HG02642 (cell line): ENCODE results near the gene ELAVL3.
"Not testable (repeated sequence)": the region's sequence is repeated elsewhere in the genome, so short reads cannot be mapped to it uniquely, and the experiment has no call there.

ENCODE experiments used
- ATAC-seq: cut with Tn5 transposase; IDR thresholded peaks from one replicate; pipeline ENCODE4 v1.9.1; 2021; ENCODE audit warnings: mild to moderate bottlenecking; ENCODE audit not compliant: unreplicated experiment, poor library complexity

Gene ELAVL3

GRCh38 chr19:11489378-11489777, 8.5 kb upstream of the ELAVL3 start:
- no peak for ATAC-seq

- ATAC-seq, result no peak
These were observed 6.0 kb upstream of the ELAVL3 start for GRCh38 chr19:11486661-11487503.

GRCh38 chr19:11485245-11485837, 4.5 kb upstream of the ELAVL3 start:
- no peak for ATAC-seq

DNA sequence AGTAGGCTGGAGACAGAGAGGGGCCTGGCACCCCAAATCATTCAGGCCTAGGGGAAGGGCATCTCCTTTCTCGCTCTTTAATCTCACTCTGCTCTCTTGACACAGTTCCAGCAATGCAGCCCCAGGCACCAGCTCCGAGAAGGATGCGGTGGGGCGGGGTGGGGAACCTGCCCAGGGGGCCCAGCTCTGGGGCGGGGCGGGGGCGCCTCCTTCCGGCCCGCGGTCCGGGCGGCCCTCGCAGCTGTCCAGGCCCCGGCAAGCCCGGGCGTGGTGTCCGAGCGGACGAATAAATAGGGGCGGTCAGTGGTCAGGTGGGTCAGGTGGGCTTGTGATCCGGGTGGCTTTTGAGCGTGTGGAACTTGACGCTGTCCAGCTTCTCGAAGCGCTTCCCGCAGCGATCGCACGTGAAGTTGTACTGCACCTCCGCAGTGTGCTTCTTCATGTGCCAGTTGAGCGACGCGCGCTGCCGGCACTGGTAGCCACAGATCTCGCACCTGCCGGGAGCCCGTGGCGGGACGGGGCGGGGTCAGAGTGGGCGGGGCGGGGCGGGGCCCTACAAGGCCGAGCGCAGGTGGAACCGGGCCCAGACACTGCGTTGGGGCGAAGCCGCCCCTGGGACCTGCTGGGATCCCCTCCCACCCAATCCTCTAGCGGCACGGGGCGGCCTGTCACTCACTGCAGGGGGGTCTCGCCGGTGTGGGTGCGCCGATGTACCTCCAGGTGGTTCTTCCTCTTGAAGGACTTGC, 2.7 kb upstream of the ELAVL3 start:
- no peak for ATAC-seq

DNA sequence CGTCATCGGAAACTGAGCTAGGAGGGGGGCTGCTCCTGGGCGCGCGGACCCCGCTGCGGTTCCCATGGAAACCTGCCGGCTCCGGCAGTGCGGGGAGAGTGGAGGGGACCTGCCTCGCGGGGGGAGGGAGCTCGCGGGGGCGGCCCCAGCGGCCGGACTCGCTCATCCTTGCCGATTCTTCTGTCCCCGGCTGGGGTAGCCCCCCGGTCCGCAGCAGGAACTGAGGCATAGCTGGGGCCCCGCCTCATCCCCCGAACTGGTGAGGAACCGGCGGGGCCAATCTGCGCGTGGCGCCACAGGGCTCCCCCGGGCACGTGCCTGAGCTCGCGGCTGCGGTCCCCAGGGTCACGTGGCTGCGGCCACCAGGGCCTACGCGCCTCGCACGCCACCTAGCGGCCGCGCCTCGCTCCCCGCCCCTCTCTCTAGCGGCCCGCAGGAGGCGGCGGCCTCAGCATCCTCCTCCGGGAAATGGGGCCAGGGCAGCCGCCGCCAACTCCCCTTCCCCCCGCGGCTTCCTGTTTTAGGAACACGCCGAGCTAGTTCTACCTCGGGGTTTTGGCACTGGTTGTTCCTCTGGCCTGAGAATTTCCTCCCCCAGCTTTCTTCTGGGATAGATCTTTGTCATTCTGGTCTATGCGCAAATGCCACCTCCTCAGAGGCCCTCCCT, 1.7 kb upstream of the ELAVL3 start:
- peak; percentile 65 for ATAC-seq

GRCh38 chr19:11481534-11482383, 913 bp upstream of the ELAVL3 start:
- ATAC-seq, result peak; percentile 53

DNA sequence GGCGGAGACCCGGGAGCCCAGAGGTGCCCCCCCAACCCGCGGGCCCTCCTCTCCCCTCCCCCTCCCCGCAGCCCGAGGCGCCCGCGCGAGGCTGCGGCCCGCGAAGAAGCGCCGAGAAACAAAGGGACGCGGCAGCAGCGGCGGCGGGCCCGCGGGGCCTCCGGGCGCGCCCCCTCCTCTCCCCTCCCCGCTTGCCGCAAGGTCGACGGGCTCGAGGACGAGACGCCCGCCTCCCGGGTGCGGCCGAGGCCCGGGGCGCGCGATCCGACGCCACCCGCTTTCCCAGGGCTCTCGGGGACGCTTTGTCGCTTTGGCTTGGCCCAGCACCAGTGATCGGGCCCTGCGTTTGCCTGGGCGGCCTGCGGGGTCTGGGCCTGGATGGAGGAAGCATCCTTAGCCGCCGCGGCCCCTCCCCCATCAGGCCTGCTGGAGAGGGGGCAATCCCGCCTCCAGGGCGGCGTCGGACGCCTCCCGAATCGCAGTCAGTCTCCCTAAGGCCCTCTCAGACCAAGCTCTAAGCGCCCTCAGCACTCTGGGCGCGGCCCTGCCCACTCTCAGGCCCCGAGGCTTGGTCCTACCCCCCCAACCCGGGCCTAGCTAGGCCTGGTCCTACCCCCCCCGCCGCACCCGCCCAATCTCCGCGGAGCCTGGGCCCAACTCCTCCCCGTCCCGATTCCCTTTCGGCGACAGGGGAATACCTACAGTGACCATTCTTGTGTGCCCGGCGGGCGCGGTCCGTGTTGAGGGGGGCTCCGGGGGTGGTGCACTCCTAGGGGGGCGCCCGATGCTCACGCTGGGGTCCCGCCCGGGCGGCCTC, 740 bp downstream of the ELAVL3 start:
- ATAC-seq, result no peak

DNA sequence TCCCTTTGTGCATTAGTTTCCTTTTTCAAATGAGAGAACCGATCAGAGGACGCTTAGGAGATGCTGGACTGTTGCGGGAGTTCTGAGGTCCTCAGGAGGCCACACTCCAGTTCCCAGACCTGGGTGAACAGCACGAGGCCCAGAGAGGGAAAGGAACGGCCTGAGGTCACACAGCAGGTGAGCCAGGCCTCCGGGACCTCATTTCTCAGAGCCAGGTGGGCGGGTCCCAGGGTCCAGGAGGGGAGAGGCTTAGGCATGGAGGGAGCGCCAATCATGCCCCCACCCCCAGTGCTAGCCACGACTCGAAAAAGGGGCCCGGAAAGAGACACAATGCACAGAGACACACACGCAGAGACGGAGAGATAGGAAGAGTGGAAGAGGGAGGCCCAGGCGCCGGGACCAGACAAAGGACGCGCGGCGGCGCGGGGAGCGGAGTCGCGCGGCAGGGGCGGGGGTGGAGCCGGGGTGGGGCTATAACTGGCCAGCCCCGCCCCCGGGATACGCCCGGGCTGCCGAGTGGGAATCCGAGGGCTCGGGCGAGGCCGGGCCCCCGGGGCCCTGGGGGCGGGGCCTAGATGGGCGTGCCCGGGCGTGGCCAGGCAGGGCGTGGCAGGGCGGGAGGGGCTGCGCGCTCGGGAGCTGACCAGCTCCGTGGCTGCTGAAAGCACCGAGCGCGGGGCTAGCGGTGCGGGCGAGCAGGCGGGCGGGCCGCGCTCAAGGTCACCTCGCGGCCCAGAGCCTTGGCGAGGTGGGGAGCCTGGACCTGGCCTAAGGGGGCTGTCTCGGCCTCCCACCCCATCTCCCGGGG, 1.6 kb downstream of the ELAVL3 start:
- ATAC-seq, result no peak

DNA sequence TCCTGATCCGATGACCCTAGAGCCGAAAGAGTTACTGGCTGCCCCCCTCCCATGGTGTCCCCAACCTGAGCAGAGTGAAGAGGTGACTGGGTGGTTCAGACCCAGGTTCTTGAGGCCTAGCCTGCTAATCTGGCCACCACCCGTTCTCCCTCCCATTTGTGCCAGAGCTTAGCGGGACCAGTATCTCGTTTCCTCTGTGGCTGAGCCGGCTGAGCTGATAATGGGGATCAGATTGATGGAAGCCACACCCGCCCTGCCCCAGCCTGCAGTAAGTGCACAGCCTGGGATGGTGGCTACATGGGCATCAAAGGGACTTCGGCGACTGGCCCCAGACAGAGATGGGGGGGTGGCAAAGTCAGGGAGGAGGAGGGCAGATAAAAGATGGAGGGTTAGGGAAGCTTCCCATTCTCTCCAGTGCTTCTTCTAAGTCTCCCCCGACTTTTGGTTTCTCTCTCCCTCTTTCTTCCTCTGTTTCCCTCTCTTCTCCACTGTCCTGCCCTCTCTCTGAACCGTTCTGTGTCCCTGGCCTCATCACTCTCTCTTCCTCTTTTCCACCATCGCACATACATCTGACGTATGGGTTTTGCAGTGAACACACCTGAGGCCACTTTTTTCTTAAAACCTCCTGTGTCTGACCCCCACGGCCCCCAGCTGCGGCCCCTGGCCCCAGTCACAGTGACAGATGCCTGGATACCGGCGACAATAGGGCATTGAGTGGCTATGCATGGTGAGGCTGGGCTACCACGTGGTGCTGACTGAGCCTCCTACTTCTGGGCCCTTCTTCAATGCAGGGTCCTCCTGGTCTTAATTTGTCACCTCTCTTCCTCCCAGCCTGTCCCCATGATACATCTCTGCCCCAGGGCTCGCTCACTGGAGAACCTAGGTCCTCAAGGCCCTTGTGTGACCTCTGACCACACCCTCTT, 2.4 kb downstream of the ELAVL3 start:
- no peak for ATAC-seq

- ATAC-seq, result no peak
These were observed 5.0 kb downstream of the ELAVL3 start for GRCh38 chr19:11475861-11476260.

GRCh38 chr19:11475343-11475742, 5.5 kb downstream of the ELAVL3 start:
- not testable (repeated sequence) for ATAC-seq

- no peak for ATAC-seq
These were observed 7.1 kb downstream of the ELAVL3 start for GRCh38 chr19:11473725-11474124.

GRCh38 chr19:11468266-11468845, 12.5 kb downstream of the ELAVL3 start:
- ATAC-seq, result not testable (repeated sequence)

DNA sequence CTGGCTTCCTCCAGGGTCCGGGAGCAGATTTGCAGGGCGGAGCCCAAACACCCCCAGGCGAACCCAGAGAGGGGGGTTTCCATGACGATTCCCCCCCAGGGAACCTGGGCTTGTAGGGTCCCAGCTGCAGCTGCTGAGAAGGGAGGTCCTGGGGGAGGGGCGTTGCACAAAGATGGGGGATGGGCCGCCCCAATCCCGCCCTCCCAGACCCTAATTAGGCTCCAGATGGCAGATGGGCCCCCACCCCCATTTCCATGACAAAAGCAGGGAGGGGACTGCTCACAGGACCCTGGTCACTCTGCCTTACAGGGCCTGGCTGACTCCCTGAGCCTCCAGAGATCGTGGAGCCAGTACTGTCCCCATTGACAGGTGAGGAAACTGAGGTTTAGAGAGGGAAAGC, 15.2 kb downstream of the ELAVL3 start:
- no peak for ATAC-seq

GRCh38 chr19:11464333-11465265, 16.2 kb downstream of the ELAVL3 start:
- no peak for ATAC-seq

DNA sequence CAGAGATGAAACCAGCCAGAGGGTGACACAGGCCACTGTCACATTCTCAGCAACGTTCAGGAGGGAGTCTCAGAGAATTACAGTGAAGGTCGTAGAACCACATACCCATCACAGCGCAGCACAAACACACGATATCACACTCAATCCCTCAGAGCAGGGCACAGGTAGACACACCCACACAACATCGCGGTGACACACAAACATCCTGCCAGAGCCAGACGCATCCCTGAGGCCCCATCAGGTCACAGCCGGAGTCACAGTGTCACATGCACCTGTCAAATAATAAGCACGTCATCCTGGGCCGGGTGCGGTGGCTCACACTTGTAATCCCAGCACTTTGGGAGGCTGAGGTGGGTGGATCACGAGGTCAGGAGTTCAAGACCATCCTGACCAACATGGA, 17.5 kb downstream of the ELAVL3 start:
- ATAC-seq, result no peak
